Neural cell (in vitro differentiated cells): ENCODE results near the gene WDR1. TPM values are rescaled to one million over a fixed set of nuclear protein-coding genes. Genes with fewer than 3 reads are reported as not detected.

ENCODE experiments used
- H2AFZ ChIP-seq: fragments of 200-600, 300-800 bp; sonication (generic), shearing (Covaris generic); 2 replicates; pipeline ENCODE4 v1.6.0; 2014; ENCODE audit warnings: low read depth, mild to moderate bottlenecking, antibody characterized with exemption, low read length, moderate library complexity
- H3F3A ChIP-seq: fragments of 200-600 bp; shearing (Covaris generic); 2 replicates; pipeline ENCODE4 v1.6.1; 2016; ENCODE audit warnings: mild to moderate bottlenecking, moderate library complexity, mixed read lengths, antibody characterized with exemption, low read length; ENCODE audit not compliant: insufficient read depth, poor library complexity, severe bottlenecking
- H3K27ac ChIP-seq: fragments of 200-600, 300-800 bp; sonication (generic), shearing (Covaris generic); 2 replicates; pipeline ENCODE4 v1.5.1; 2014; ENCODE audit warnings: mild to moderate bottlenecking, low read length, moderate library complexity
- H3K27me3 ChIP-seq: fragments of 300-800, 200-600 bp; sonication (generic), shearing (Covaris generic); 2 replicates; pipeline ENCODE4 v1.6.0; 2014; ENCODE audit warnings: mild to moderate bottlenecking, low read depth, low read length, moderate library complexity; ENCODE audit not compliant: insufficient read depth
- H3K36me3 ChIP-seq: fragments of 300-800, 200-600 bp; sonication (generic), shearing (Covaris generic); 2 replicates; pipeline ENCODE4 v1.5.1; 2014; ENCODE audit warnings: mild to moderate bottlenecking, antibody characterized with exemption, low read length, moderate library complexity; ENCODE audit not compliant: insufficient read depth
- H3K4me2 ChIP-seq: fragments of 300-800, 200-600 bp; sonication (generic), shearing (Covaris generic); 2 replicates; pipeline ENCODE4 v1.6.0; 2014; ENCODE audit warnings: mild to moderate bottlenecking, low read length
- H3K4me3 ChIP-seq: fragments of 300-800, 200-600 bp; sonication (generic), shearing (Covaris generic); 2 replicates; pipeline ENCODE4 v1.5.1; 2014; ENCODE audit warnings: mild to moderate bottlenecking, low read length, moderate library complexity
- H3K79me2 ChIP-seq: fragments of 200-600 bp; shearing (Covaris generic); replicated peaks from 2 replicates; pipeline ENCODE4 v1.6.0; 2014; ENCODE audit warnings: mild to moderate bottlenecking, low read length, moderate library complexity; ENCODE audit not compliant: insufficient read depth
- H3K9ac ChIP-seq: fragments of 300-800, 200-600 bp; sonication (generic), shearing (Covaris generic); 2 replicates; pipeline ENCODE4 v1.6.1; 2016; ENCODE audit warnings: mild to moderate bottlenecking, low read length, mixed read lengths
- H3K9me2 ChIP-seq: fragments of 200-600 bp; shearing (Covaris generic); 2 replicates; pipeline ENCODE4 v1.6.1; 2016; ENCODE audit warnings: mild to moderate bottlenecking, low read length, mixed read lengths; ENCODE audit not compliant: insufficient read depth
- H3K9me3 ChIP-seq: fragments of 200-600, 300-800 bp; sonication (generic), shearing (Covaris generic); 2 replicates; pipeline ENCODE4 v1.6.1; 2016; ENCODE audit warnings: mild to moderate bottlenecking, mixed run types, low read length, moderate library complexity, mixed read lengths
- H4K20me1 ChIP-seq: fragments of 200-600 bp; shearing (Covaris generic); 2 replicates; pipeline ENCODE4 v1.6.1; 2016; ENCODE audit warnings: mild to moderate bottlenecking, mixed run types; ENCODE audit not compliant: insufficient read depth
- EP300 ChIP-seq: fragments of 450-650 bp; conservative IDR thresholded peaks from 2 replicates; pipeline ENCODE4 v1.6.1; 2014; ENCODE audit warnings: antibody characterized with exemption, mild to moderate bottlenecking, moderate library complexity; ENCODE audit not compliant: poor library complexity, severe bottlenecking
- EZH2 ChIP-seq: fragments of 200-600, 300-800 bp; shearing (Covaris generic), sonication (generic); IDR thresholded peaks from 2 replicates; pipeline ENCODE4 v1.6.1; 2014; ENCODE audit warnings: antibody characterized with exemption, low read length, borderline replicate concordance, mild to moderate bottlenecking; ENCODE audit not compliant: insufficient read depth, poor library complexity, severe bottlenecking
- MXI1 ChIP-seq: fragments of 450-650 bp; conservative IDR thresholded peaks from 2 replicates; pipeline ENCODE4 v1.6.1; 2014; ENCODE audit warnings: antibody characterized with exemption, mild to moderate bottlenecking; ENCODE audit not compliant: poor library complexity, severe bottlenecking
- POLR2AphosphoS5 ChIP-seq: IDR thresholded peaks from 2 replicates; pipeline ENCODE4 v1.6.1; 2012
- RAD21 ChIP-seq: fragments of 450-650 bp; conservative IDR thresholded peaks from 2 replicates; pipeline ENCODE4 v1.6.1; 2014; ENCODE audit warnings: antibody characterized with exemption, mild to moderate bottlenecking, moderate library complexity
- SMC3 ChIP-seq: fragments of 450-650 bp; conservative IDR thresholded peaks from 2 replicates; pipeline ENCODE4 v1.6.1; 2014; ENCODE audit warnings: antibody characterized with exemption, mild to moderate bottlenecking, moderate library complexity; ENCODE audit not compliant: poor library complexity
- TAF1 ChIP-seq: IDR thresholded peaks from 2 replicates; pipeline ENCODE4 v1.6.1; 2012; ENCODE audit warnings: low read depth
- polyA plus RNA-seq: library from polyadenylated mRNA; depleted of rRNA; stranded (reverse); fragments of >200 nt; gene quantifications from 2 replicates; pipeline ENCODE4 v1.2.3, GENCODE V29; 2014
- TF ChIP-seq, protein P1 (sequence below): fragments of 450-650 bp; IDR thresholded peaks from 2 replicates; pipeline ENCODE4 v1.5.1; 2014; ENCODE audit warnings: antibody characterized with exemption, mild to moderate bottlenecking, moderate library complexity; ENCODE audit not compliant: poor library complexity, severe bottlenecking
- TF ChIP-seq, protein P2 (sequence below): IDR thresholded peaks from 2 replicates; pipeline ENCODE4 v1.6.1; 2012; ENCODE audit warnings: borderline replicate concordance

Gene WDR1
- polyA plus RNA-seq, 1 donor from 2014 or later, result 106 TPM

DNA sequence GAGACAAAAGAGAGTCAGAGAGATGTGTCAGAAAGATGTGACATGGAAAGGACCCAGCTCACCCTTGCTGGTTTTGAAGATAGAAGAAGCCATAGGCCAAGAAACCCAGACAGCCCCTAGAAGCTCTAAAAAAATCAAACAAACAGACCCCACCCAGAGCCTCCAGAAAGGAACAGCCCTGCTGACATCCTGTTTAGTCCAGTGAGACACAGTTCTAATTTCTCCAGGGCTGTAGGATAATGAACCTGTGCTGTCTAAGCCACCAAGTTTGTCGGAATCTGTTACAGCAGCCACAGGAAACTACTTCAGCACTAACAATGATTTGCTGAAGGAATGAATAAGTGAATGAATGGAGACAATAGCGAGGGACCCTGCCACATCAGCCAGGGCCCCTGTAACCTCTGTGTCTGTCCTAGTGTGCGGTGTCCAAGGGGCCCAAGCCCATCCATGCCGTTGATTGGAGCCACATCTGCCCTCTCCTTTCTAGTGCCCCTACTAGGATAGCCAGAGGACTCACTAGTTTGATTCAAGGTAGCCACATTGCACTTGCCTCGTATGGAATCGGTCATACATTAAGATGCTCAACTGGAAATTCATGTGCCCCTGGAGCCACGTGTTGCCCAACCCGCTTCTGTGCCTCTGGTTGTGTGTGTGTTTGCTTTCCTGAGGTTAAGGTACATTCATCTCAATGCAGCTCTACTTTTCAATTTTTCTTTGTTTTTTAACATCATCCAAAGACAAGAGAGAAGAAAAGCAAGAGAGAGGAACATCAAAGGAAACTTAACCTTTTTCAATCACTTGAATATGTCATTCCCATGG is 62.8 kb downstream of the WDR1 start:
- no peak overlapping the region for H3K4me3 ChIP-seq
- no peak overlapping the region for H3K27ac ChIP-seq
- H3K9me3 ChIP-seq, result no peaks in the 10 kb centered on the region
- H2AFZ ChIP-seq, result no peak overlapping the region
- no peak overlapping the region for H3K4me2 ChIP-seq
- no peaks in the 10 kb centered on the region for H4K20me1 ChIP-seq
- H3K79me2 ChIP-seq, result no peaks in the 10 kb centered on the region
- H3K36me3 ChIP-seq, result no peaks in the 10 kb centered on the region
- H3K27me3 ChIP-seq, result no peaks in the 10 kb centered on the region
- no peaks in the 10 kb centered on the region for H3K9me2 ChIP-seq
- no peaks in the 10 kb centered on the region for H3F3A ChIP-seq
- TF ChIP-seq EP300 (no peak), POLR2AphosphoS5 (no peak), MXI1 (no peak), EZH2 (no peak), SMC3 (no peak), TAF1 (no peak), RAD21 (no peak)
- TF ChIP-seq, protein P1, sequence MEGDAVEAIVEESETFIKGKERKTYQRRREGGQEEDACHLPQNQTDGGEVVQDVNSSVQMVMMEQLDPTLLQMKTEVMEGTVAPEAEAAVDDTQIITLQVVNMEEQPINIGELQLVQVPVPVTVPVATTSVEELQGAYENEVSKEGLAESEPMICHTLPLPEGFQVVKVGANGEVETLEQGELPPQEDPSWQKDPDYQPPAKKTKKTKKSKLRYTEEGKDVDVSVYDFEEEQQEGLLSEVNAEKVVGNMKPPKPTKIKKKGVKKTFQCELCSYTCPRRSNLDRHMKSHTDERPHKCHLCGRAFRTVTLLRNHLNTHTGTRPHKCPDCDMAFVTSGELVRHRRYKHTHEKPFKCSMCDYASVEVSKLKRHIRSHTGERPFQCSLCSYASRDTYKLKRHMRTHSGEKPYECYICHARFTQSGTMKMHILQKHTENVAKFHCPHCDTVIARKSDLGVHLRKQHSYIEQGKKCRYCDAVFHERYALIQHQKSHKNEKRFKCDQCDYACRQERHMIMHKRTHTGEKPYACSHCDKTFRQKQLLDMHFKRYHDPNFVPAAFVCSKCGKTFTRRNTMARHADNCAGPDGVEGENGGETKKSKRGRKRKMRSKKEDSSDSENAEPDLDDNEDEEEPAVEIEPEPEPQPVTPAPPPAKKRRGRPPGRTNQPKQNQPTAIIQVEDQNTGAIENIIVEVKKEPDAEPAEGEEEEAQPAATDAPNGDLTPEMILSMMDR, result no peak
- TF ChIP-seq, protein P2, sequence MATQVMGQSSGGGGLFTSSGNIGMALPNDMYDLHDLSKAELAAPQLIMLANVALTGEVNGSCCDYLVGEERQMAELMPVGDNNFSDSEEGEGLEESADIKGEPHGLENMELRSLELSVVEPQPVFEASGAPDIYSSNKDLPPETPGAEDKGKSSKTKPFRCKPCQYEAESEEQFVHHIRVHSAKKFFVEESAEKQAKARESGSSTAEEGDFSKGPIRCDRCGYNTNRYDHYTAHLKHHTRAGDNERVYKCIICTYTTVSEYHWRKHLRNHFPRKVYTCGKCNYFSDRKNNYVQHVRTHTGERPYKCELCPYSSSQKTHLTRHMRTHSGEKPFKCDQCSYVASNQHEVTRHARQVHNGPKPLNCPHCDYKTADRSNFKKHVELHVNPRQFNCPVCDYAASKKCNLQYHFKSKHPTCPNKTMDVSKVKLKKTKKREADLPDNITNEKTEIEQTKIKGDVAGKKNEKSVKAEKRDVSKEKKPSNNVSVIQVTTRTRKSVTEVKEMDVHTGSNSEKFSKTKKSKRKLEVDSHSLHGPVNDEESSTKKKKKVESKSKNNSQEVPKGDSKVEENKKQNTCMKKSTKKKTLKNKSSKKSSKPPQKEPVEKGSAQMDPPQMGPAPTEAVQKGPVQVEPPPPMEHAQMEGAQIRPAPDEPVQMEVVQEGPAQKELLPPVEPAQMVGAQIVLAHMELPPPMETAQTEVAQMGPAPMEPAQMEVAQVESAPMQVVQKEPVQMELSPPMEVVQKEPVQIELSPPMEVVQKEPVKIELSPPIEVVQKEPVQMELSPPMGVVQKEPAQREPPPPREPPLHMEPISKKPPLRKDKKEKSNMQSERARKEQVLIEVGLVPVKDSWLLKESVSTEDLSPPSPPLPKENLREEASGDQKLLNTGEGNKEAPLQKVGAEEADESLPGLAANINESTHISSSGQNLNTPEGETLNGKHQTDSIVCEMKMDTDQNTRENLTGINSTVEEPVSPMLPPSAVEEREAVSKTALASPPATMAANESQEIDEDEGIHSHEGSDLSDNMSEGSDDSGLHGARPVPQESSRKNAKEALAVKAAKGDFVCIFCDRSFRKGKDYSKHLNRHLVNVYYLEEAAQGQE, result no peak
- no peak overlapping the region for H3K9ac ChIP-seq

- Histone ChIP-seq H3K4me3 (no peak overlapping the region), H3K79me2 (no peaks in the 10 kb centered on the region), H3K27ac (no peak overlapping the region), H4K20me1 (no peaks in the 10 kb centered on the region), H3K9me3 (no peaks in the 10 kb centered on the region), H3K4me2 (no peak overlapping the region), H3F3A (no peaks in the 10 kb centered on the region), H3K9ac (no peak overlapping the region), H3K27me3 (no peaks in the 10 kb centered on the region), H2AFZ (no peak overlapping the region), H3K9me2 (no peaks in the 10 kb centered on the region), H3K36me3 (no peaks in the 10 kb centered on the region)
- TF ChIP-seq EP300 (no peak), MXI1 (no peak), EZH2 (no peak), TAF1 (no peak), SMC3 (no peak), RAD21 (no peak), POLR2AphosphoS5 (no peak)
- TF ChIP-seq, protein P1, result no peak
- TF ChIP-seq, protein P2, result no peak
These were observed 65.0 kb downstream of the WDR1 start for GRCh38 chr4:10051517-10052135.
